MM.1S (cell line): Measurements from ENCODE around the gene DOK6.

Source experiments
- DNase-seq: peaks from one replicate; pipeline ENCODE4 v3.0.0-alpha.2; 2015
- H2AFZ ChIP-seq: fragments of 300-600 bp; sonication (generic); 2 replicates; pipeline ENCODE4 v1.6.0; 2016; ENCODE audit warnings: antibody characterized with exemption, low read length
- H3F3A ChIP-seq: fragments of 300-600 bp; sonication (generic); 2 replicates; pipeline ENCODE4 v1.6.1; 2016; ENCODE audit warnings: mild to moderate bottlenecking, antibody characterized with exemption, low read length, moderate library complexity, mixed read lengths; ENCODE audit not compliant: insufficient read depth
- H3K27ac ChIP-seq: fragments of 300-600 bp; sonication (generic); 2 replicates; pipeline ENCODE4 v1.5.1; 2016; ENCODE audit warnings: mild to moderate bottlenecking, low read length
- H3K27me3 ChIP-seq: fragments of 300-600 bp; sonication (generic); replicated peaks from 2 replicates; pipeline ENCODE4 v1.6.0; 2016; ENCODE audit warnings: low read length; ENCODE audit not compliant: insufficient read depth
- H3K36me3 ChIP-seq: fragments of 300-600 bp; sonication (generic); replicated peaks from 2 replicates; pipeline ENCODE4 v1.6.1; 2016; ENCODE audit warnings: mild to moderate bottlenecking, low read length, mixed read lengths; ENCODE audit not compliant: insufficient read depth
- H3K4me1 ChIP-seq: fragments of 300-600 bp; sonication (generic); 2 replicates; pipeline ENCODE4 v1.6.1; 2016; ENCODE audit warnings: low read length, mixed read lengths
- H3K4me2 ChIP-seq: fragments of 300-600 bp; sonication (generic); 2 replicates; pipeline ENCODE4 v1.6.0; 2016; ENCODE audit warnings: low read depth, low read length
- H3K4me3 ChIP-seq: fragments of 300-600 bp; sonication (generic); 2 replicates; pipeline ENCODE4 v1.5.1; 2016; ENCODE audit warnings: low read length, mixed read lengths
- H3K79me2 ChIP-seq: fragments of 300-600 bp; sonication (generic); 2 replicates; pipeline ENCODE4 v1.6.1; 2016; ENCODE audit warnings: mixed run types, low read length, mixed read lengths
- H3K9ac ChIP-seq: fragments of 300-600 bp; sonication (generic); 2 replicates; pipeline ENCODE4 v1.6.1; 2016; ENCODE audit warnings: low read length, mixed read lengths
- H3K9me2 ChIP-seq: fragments of 300-600 bp; sonication (generic); replicated peaks from 2 replicates; pipeline ENCODE4 v1.6.1; 2016; ENCODE audit warnings: mild to moderate bottlenecking, low read length, mixed read lengths; ENCODE audit not compliant: insufficient read depth
- H3K9me3 ChIP-seq: fragments of 300-600 bp; sonication (generic); replicated peaks from 2 replicates; pipeline ENCODE4 v1.6.1; 2016; ENCODE audit warnings: mild to moderate bottlenecking, low read length, mixed read lengths; ENCODE audit not compliant: insufficient read depth
- H4K20me1 ChIP-seq: fragments of 300-600 bp; sonication (generic); 2 replicates; pipeline ENCODE4 v1.6.1; 2016; ENCODE audit warnings: mild to moderate bottlenecking, low read length, moderate library complexity, mixed read lengths; ENCODE audit not compliant: insufficient read depth
- CTCF ChIP-seq: fragments of 300-600 bp; sonication (generic); IDR thresholded peaks from 2 replicates; pipeline ENCODE4 v1.5.1; 2016; ENCODE audit warnings: antibody characterized with exemption, low read length, mixed read lengths
- EZH2 ChIP-seq: fragments of 300-600 bp; sonication (generic); optimal IDR thresholded peaks from 2 replicates; pipeline ENCODE3; 2017; ENCODE audit warnings: low read depth, mild to moderate bottlenecking, antibody characterized with exemption, low read length, mixed read lengths
- EZH2phosphoT487 ChIP-seq: fragments of 300-600 bp; sonication (generic); IDR thresholded peaks from 2 replicates; pipeline ENCODE4 v1.6.1; 2018; ENCODE audit warnings: antibody characterized with exemption, low read length

Gene DOK6

GRCh38 chr18:69400253-69400975 lies at the start of gene DOK6:
Gene DOK6, plus strand, starts transcription at chr18:69400888.
- Histone ChIP-seq H3K4me3 (peak within 1 kb of the TSS; percentile 48), H3K27me3 (no peaks in the 10 kb centered on the region)

GRCh38 chr18:69353023-69353422 lies 47.7 kb upstream of the DOK6 start:
- no peak overlapping the region for H3K27ac ChIP-seq
- no peaks in the 10 kb centered on the region for H3K79me2 ChIP-seq
- H3K9ac ChIP-seq = no peak overlapping the region
- H3K27me3 ChIP-seq = no peaks in the 10 kb centered on the region
- no peaks in the 10 kb centered on the region for H3K9me2 ChIP-seq
- H3K4me1 ChIP-seq = no peaks in the 10 kb centered on the region
- TF ChIP-seq EZH2 (no peak), CTCF (no peak), EZH2phosphoT487 (no peak)
- H4K20me1 ChIP-seq = no peaks in the 10 kb centered on the region
- no peak overlapping the region for H3K4me3 ChIP-seq
- no peaks in the 10 kb centered on the region for H3K9me3 ChIP-seq
- H3F3A ChIP-seq = no peaks in the 10 kb centered on the region
- H3K4me2 ChIP-seq = no peak overlapping the region
- DNase-seq = no peak
- no peaks in the 10 kb centered on the region for H3K36me3 ChIP-seq
- no peak overlapping the region for H2AFZ ChIP-seq

More at GRCh38 chr18:69400253-69400975, at the start of gene DOK6:
- Histone ChIP-seq H3K4me2 (peak within 1 kb of the TSS; percentile 70), H3K9me3 (no peaks in the 10 kb centered on the region), H3K9ac (no peak within 1 kb of the TSS), H4K20me1 (no peaks in the 10 kb centered on the region), H3F3A (no peaks in the 10 kb centered on the region), H3K9me2 (no peaks in the 10 kb centered on the region), H3K4me1 (no peaks in the 10 kb centered on the region), H3K36me3 (no peaks in the 10 kb centered on the region), H3K27ac (no peak within 1 kb of the TSS), H2AFZ (peak within 1 kb of the TSS; percentile 53), H3K79me2 (no peaks in the 10 kb centered on the region)
- TF ChIP-seq EZH2phosphoT487 (no peak), CTCF (no peak), EZH2 (no peak)
- no peak for DNase-seq

GRCh38 chr18:69357590-69357989 lies 43.1 kb upstream of the DOK6 start:
- Histone ChIP-seq H4K20me1 (no peaks in the 10 kb centered on the region), H3K4me2 (no peak overlapping the region), H2AFZ (no peak overlapping the region), H3K36me3 (no peaks in the 10 kb centered on the region), H3K9me3 (no peaks in the 10 kb centered on the region), H3K9me2 (no peaks in the 10 kb centered on the region), H3K9ac (no peak overlapping the region), H3K4me3 (no peak overlapping the region), H3K27ac (no peak overlapping the region), H3K27me3 (no peaks in the 10 kb centered on the region), H3F3A (no peaks in the 10 kb centered on the region), H3K4me1 (no peaks in the 10 kb centered on the region), H3K79me2 (no peaks in the 10 kb centered on the region)
- TF ChIP-seq EZH2 = no peak
- no peak for TF ChIP-seq EZH2phosphoT487
- no peak for TF ChIP-seq CTCF
- no peak for DNase-seq
